Measurements from ENCODE around the gene PRKD1.

PRKD1 gene

GRCh38 chr14:29671034-29671433, 256.6 kb downstream of the PRKD1 start:
- Histone ChIP-seq H3K9me3 (no peaks in the 10 kb centered on the region), H3K4me3 (ENCODE audit: low read depth in 1 of 2, low read length in 1 of 2) (no peak overlapping the region), H3K4me1 (ENCODE audit: control insufficient read depth in 1 of 2, insufficient read depth in 1 of 2, low read depth in 1 of 2, low read length in 1 of 2) (no peaks in the 10 kb centered on the region), H3K27me3 (no peaks in the 10 kb centered on the region), H3K36me3 (no peaks in the 10 kb centered on the region), H3K27ac (no peak overlapping the region)
- TF ChIP-seq, protein P1, sequence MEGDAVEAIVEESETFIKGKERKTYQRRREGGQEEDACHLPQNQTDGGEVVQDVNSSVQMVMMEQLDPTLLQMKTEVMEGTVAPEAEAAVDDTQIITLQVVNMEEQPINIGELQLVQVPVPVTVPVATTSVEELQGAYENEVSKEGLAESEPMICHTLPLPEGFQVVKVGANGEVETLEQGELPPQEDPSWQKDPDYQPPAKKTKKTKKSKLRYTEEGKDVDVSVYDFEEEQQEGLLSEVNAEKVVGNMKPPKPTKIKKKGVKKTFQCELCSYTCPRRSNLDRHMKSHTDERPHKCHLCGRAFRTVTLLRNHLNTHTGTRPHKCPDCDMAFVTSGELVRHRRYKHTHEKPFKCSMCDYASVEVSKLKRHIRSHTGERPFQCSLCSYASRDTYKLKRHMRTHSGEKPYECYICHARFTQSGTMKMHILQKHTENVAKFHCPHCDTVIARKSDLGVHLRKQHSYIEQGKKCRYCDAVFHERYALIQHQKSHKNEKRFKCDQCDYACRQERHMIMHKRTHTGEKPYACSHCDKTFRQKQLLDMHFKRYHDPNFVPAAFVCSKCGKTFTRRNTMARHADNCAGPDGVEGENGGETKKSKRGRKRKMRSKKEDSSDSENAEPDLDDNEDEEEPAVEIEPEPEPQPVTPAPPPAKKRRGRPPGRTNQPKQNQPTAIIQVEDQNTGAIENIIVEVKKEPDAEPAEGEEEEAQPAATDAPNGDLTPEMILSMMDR (IDR thresholded peaks at IDR 0.05) = no peak

- TF ChIP-seq, protein P1 (IDR thresholded peaks at IDR 0.05) = no peak
- no peaks in the 10 kb centered on the region for H3K27me3 ChIP-seq
- no peak overlapping the region for H3K27ac ChIP-seq
- no peaks in the 10 kb centered on the region for H3K4me1 ChIP-seq (ENCODE audit: control insufficient read depth in 1 of 2, insufficient read depth in 1 of 2, low read depth in 1 of 2, low read length in 1 of 2)
- no peaks in the 10 kb centered on the region for H3K9me3 ChIP-seq
- no peaks in the 10 kb centered on the region for H3K36me3 ChIP-seq
- H3K4me3 ChIP-seq (ENCODE audit: low read depth in 1 of 2, low read length in 1 of 2) = no peak overlapping the region
Measured at GRCh38 chr14:29668201-29668600, 259.4 kb downstream of the PRKD1 start.

GRCh38 chr14:29664515-29664914, 263.1 kb downstream of the PRKD1 start:
- Histone ChIP-seq H3K4me1 (ENCODE audit: control insufficient read depth in 1 of 2, insufficient read depth in 1 of 2, low read depth in 1 of 2, low read length in 1 of 2) (no peaks in the 10 kb centered on the region), H3K4me3 (ENCODE audit: low read depth in 1 of 2, low read length in 1 of 2) (no peak overlapping the region), H3K27ac (no peak overlapping the region), H3K27me3 (no peaks in the 10 kb centered on the region), H3K36me3 (no peaks in the 10 kb centered on the region), H3K9me3 (no peaks in the 10 kb centered on the region)
- TF ChIP-seq, protein P1 (IDR thresholded peaks at IDR 0.05) = no peak

GRCh38 chr14:29663281-29663801, 264.3 kb downstream of the PRKD1 start:
- TF ChIP-seq, protein P1 (IDR thresholded peaks at IDR 0.05) = no peak
- Histone ChIP-seq H3K4me3 (ENCODE audit: low read depth in 1 of 2, low read length in 1 of 2) (no peak overlapping the region), H3K9me3 (no peaks in the 10 kb centered on the region), H3K36me3 (no peaks in the 10 kb centered on the region), H3K27ac (no peak overlapping the region), H3K27me3 (no peaks in the 10 kb centered on the region), H3K4me1 (ENCODE audit: control insufficient read depth in 1 of 2, insufficient read depth in 1 of 2, low read depth in 1 of 2, low read length in 1 of 2) (no peaks in the 10 kb centered on the region)

DNA sequence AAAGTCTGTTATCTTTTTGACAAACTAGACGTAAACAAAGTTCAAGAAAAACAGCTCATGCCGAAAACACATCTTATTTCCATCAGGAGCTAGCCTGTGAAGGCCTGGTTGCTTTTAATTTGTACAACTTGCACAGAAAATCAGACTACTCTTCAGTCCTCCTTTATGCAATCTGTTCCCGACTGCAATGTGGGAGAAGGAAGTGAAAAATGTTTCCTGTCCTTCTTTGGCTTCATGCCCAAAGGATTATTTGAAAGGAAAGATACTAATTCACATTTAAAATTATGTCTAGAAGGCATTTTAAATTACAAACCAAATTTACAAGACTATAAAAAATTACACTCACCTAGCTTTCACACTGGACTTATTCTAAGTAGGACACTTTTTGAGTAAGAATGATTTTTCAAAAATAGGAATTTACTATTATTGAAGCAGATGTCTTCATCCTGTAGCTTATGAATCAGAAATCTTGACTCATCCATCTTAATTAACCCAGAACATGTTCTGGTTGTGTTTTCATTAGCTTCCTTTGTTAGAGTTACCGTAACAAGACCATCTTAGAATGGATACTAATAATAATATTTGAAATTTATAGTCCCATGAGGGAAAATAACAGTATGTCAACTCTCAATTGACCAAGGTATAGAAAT, 272.6 kb downstream of the PRKD1 start:
- TF ChIP-seq, protein P1 (IDR thresholded peaks at IDR 0.05) = no peak
- Histone ChIP-seq H3K27ac (no peak overlapping the region), H3K27me3 (no peaks in the 10 kb centered on the region), H3K36me3 (no peaks in the 10 kb centered on the region), H3K4me1 (ENCODE audit: control insufficient read depth in 1 of 2, insufficient read depth in 1 of 2, low read depth in 1 of 2, low read length in 1 of 2) (no peaks in the 10 kb centered on the region), H3K4me3 (ENCODE audit: low read depth in 1 of 2, low read length in 1 of 2) (no peak overlapping the region), H3K9me3 (no peaks in the 10 kb centered on the region)
